CD4-positive, alpha-beta memory T cell (primary cell): ENCODE measurements around the gene IFFO2. TPM values are rescaled to one million over a fixed set of nuclear protein-coding genes. Genes with fewer than 3 reads are reported as not detected.

Source experiments
- CTCF ChIA-PET: fragments of 350-600 bp; sonication (Branson Sonifier 250); formaldehyde crosslinking; loops from one replicate; lab custom pipeline; 2021; ENCODE audit warnings: inconsistent platforms; ENCODE audit not compliant: partially characterized antibody; lab: Charles Lee
- POLR2A ChIA-PET: fragments of 350-600 bp; sonication (Branson Sonifier 250); formaldehyde crosslinking; loops from one replicate; lab custom pipeline; 2021; ENCODE audit not compliant: partially characterized antibody; lab: Charles Lee
- DNase-seq, 5 donors: peaks; one replicate each; pipeline versions ENCODE4 v3.0.0 to v3.0.0-alpha.2; 2020 to 2022; ENCODE audit warnings: mixed read lengths in 1 of 5
- H3K27ac ChIP-seq: one replicate; pipeline ENCODE4 v1.7.0; 2013; ENCODE audit warnings: low read depth, low read length
- H3K27me3 ChIP-seq: 2 replicates; pipeline ENCODE4 v1.7.0; 2013; ENCODE audit warnings: mild to moderate bottlenecking, low read length, moderate library complexity; ENCODE audit not compliant: insufficient read depth
- H3K36me3 ChIP-seq: 2 replicates; pipeline ENCODE4 v1.7.0; 2013; ENCODE audit warnings: mild to moderate bottlenecking, low read length, moderate library complexity; ENCODE audit not compliant: insufficient read depth
- H3K4me1 ChIP-seq: 2 replicates; pipeline ENCODE4 v1.7.0; 2013; ENCODE audit warnings: mild to moderate bottlenecking, low read length, moderate library complexity; ENCODE audit not compliant: insufficient read depth
- H3K4me3 ChIP-seq, 2 donors: one replicate each; pipeline ENCODE4 v1.7.0; 2013; ENCODE audit warnings: low read length in 2 of 2, mild to moderate bottlenecking in 1 of 2
- H3K9me3 ChIP-seq, 2 donors: one replicate each; pipeline ENCODE4 v1.7.0; 2013; ENCODE audit warnings: low read length in 2 of 2, control low read depth in 1 of 2; ENCODE audit not compliant: control insufficient read depth in 1 of 2
- H3K27ac Mint-ChIP-seq, 7 donors: one replicate each; pipeline ENCODE4 v1.8.0; 2020 to 2021; ENCODE audit warnings: mixed read lengths in 7 of 7, mild to moderate bottlenecking in 6 of 7, inconsistent platforms in 3 of 7, moderate library complexity in 3 of 7
- H3K27me3 Mint-ChIP-seq, 2 donors: one replicate each; pipeline ENCODE4 v1.8.0; 2020 to 2021; ENCODE audit warnings: mixed read lengths in 2 of 2
- H3K36me3 Mint-ChIP-seq, 2 donors: one replicate each; pipeline ENCODE4 v1.8.0; 2020 to 2021; ENCODE audit warnings: mixed read lengths in 2 of 2, inconsistent platforms in 1 of 2, mild to moderate bottlenecking in 1 of 2
- H3K4me1 Mint-ChIP-seq, 4 donors: one replicate each; pipeline ENCODE4 v1.8.0; 2020 to 2021; ENCODE audit warnings: mixed read lengths in 4 of 4, mild to moderate bottlenecking in 1 of 4
- H3K4me3 Mint-ChIP-seq, 8 donors: one replicate each; pipeline ENCODE4 v1.8.0; 2020 to 2021; ENCODE audit warnings: mixed read lengths in 8 of 8, mild to moderate bottlenecking in 7 of 8, moderate library complexity in 6 of 8, inconsistent platforms in 3 of 8
- H3K9me3 Mint-ChIP-seq, 8 donors: one replicate each; pipeline ENCODE4 v1.8.0; 2020 to 2021; ENCODE audit warnings: mixed read lengths in 8 of 8, mild to moderate bottlenecking in 5 of 8, inconsistent platforms in 3 of 8, moderate library complexity in 1 of 8
- intact Hi-C: fragments of 100-400 bp; cut with micrococcal nuclease; formaldehyde crosslinking; loops from one replicate; pipeline ENCODE4 v1.15.1; 2023
- polyA plus RNA-seq, 2 donors: library from polyadenylated mRNA; unstranded; fragments of 300-500 nt; fragmentation: Illumina TruSeq; gene quantifications; one replicate each; pipeline ENCODE4 v1.2.3, GENCODE V29; 2021
- total RNA-seq, 2 experiments: library from RNA; stranded (reverse); gene quantifications; one replicate each; pipeline ENCODE4 v1.2.3, GENCODE V29; 2021

The IFFO2 gene
- total and polyA plus RNA-seq, 4 experiments from 2014 or later: 1.3 to 41.3 (median 22.1) TPM

GRCh38 chr1:18884419-18884717 is 72.1 kb downstream of the IFFO2 start:
- Histone ChIP-seq H3K4me1 (no peaks in the 10 kb centered on the region), H3K27me3 (no peaks in the 10 kb centered on the region), H3K9me3 (no peaks in the 10 kb centered on the region), H3K4me3 (no peak overlapping the region), H3K27ac (no peak overlapping the region), H3K36me3 (no peaks in the 10 kb centered on the region)
- Mint-ChIP-seq H3K4me1 (peaks cover 0 to 5% (median 0%) of the 10 kb centered on the region in 4 donors), H3K9me3 (no peaks in the 10 kb centered on the region), H3K27me3 (no peaks in the 10 kb centered on the region), H3K27ac (peak overlapping the region in 1 of 7 donors; percentile 38), H3K4me3 (no peak overlapping the region), H3K36me3 (no peaks in the 10 kb centered on the region)
- ChIA-PET POLR2A (interaction anchor here (0.9 to 1.2 kb wide), 2 partner anchors 18 to 88 kb away, joined by 5 to 9 read pairs; partner anchors contain the start of gene ALDH4A1), CTCF (interaction anchor here (0.7 to 4.5 kb wide), 27 partner anchors 9 to 357 kb away, joined by 3 to 102 read pairs (median 5); no protein-coding TSS in a partner anchor)
- no peak for DNase-seq
- intact Hi-C loops: loop anchor here (1.0 kb wide), 3 partner anchors 18 to 88 kb away; partner anchors contain the start of gene ALDH4A1

GRCh38 chr1:18883636-18884418 is 72.6 kb downstream of the IFFO2 start:
- H3K9me3 Mint-ChIP-seq: no peaks in the 10 kb centered on the region
- no peak overlapping the region for H3K4me3 ChIP-seq
- H3K36me3 Mint-ChIP-seq: no peaks in the 10 kb centered on the region
- no peaks in the 10 kb centered on the region for H3K36me3 ChIP-seq
- ChIA-PET POLR2A (interaction anchor here (0.9 to 1.2 kb wide), 2 partner anchors 19 to 89 kb away, joined by 5 to 9 read pairs; partner anchors contain the start of gene ALDH4A1), CTCF (interaction anchor here (0.7 to 4.5 kb wide), 28 partner anchors 9 to 357 kb away, joined by 3 to 102 read pairs (median 5); no protein-coding TSS in a partner anchor)
- no peaks in the 10 kb centered on the region for H3K27me3 Mint-ChIP-seq
- no peak overlapping the region for H3K4me3 Mint-ChIP-seq
- H3K4me1 Mint-ChIP-seq: peaks cover 0 to 5% (median 0%) of the 10 kb centered on the region in 4 donors
- no peaks in the 10 kb centered on the region for H3K4me1 ChIP-seq
- H3K27ac ChIP-seq: no peak overlapping the region
- H3K9me3 ChIP-seq: no peaks in the 10 kb centered on the region
- intact Hi-C loops: loop anchor here (1.0 kb wide), 3 partner anchors 18 to 88 kb away; partner anchors contain the start of gene ALDH4A1
- H3K27me3 ChIP-seq: no peaks in the 10 kb centered on the region
- peak overlapping the region in 1 of 7 donors; percentile 38 for H3K27ac Mint-ChIP-seq
- peak; percentile 55 to 68 (median 58) for DNase-seq

- H3K4me3 ChIP-seq: no peak overlapping the region
- H3K36me3 Mint-ChIP-seq: no peaks in the 10 kb centered on the region
- POLR2A ChIA-PET: no interaction called here
- no peaks in the 10 kb centered on the region for H3K9me3 ChIP-seq
- H3K27me3 Mint-ChIP-seq: no peaks in the 10 kb centered on the region
- intact Hi-C loops: no loop called here
- peaks cover 0 to 5% (median 0%) of the 10 kb centered on the region in 4 donors for H3K4me1 Mint-ChIP-seq
- CTCF ChIA-PET: interaction anchor here (0.9 to 4.5 kb wide), 9 partner anchors 25 to 358 kb away, joined by 3 to 102 read pairs (median 10); no protein-coding TSS in a partner anchor
- no peak overlapping the region for H3K27ac Mint-ChIP-seq
- H3K27ac ChIP-seq: no peak overlapping the region
- no peak overlapping the region for H3K4me3 Mint-ChIP-seq
- no peaks in the 10 kb centered on the region for H3K27me3 ChIP-seq
- no peaks in the 10 kb centered on the region for H3K9me3 Mint-ChIP-seq
- H3K4me1 ChIP-seq: no peaks in the 10 kb centered on the region
- no peaks in the 10 kb centered on the region for H3K36me3 ChIP-seq
- DNase-seq: no peak
These were observed 73.4 kb downstream of the IFFO2 start for GRCh38 chr1:18883079-18883478.

GRCh38 chr1:18882486-18882885 is 74.0 kb downstream of the IFFO2 start:
- no peak for DNase-seq
- H3K9me3 ChIP-seq: no peaks in the 10 kb centered on the region
- intact Hi-C loops: no loop called here
- Mint-ChIP-seq H3K9me3 (no peaks in the 10 kb centered on the region), H3K36me3 (no peaks in the 10 kb centered on the region), H3K27ac (no peak overlapping the region), H3K4me3 (no peak overlapping the region), H3K4me1 (peaks cover 0 to 5% (median 0%) of the 10 kb centered on the region in 4 donors), H3K27me3 (no peaks in the 10 kb centered on the region)
- H3K4me1 ChIP-seq: no peaks in the 10 kb centered on the region
- no peaks in the 10 kb centered on the region for H3K27me3 ChIP-seq
- ChIA-PET POLR2A (no interaction called here), CTCF (interaction anchor here (0.9 to 4.5 kb wide), 3 partner anchors 31 to 215 kb away, joined by 3 to 102 read pairs (median 34); no protein-coding TSS in a partner anchor)
- no peak overlapping the region for H3K4me3 ChIP-seq
- no peak overlapping the region for H3K27ac ChIP-seq
- no peaks in the 10 kb centered on the region for H3K36me3 ChIP-seq

- Histone ChIP-seq H3K4me1 (no peaks in the 10 kb centered on the region), H3K27me3 (no peaks in the 10 kb centered on the region), H3K36me3 (no peaks in the 10 kb centered on the region), H3K27ac (no peak overlapping the region), H3K4me3 (no peak overlapping the region), H3K9me3 (no peaks in the 10 kb centered on the region)
- intact Hi-C loops: no loop called here
- H3K36me3 Mint-ChIP-seq: no peaks in the 10 kb centered on the region
- no peak overlapping the region for H3K4me3 Mint-ChIP-seq
- DNase-seq: no peak
- H3K27me3 Mint-ChIP-seq: no peaks in the 10 kb centered on the region
- H3K27ac Mint-ChIP-seq: no peak overlapping the region
- H3K4me1 Mint-ChIP-seq: peaks cover 0 to 5% (median 0%) of the 10 kb centered on the region in 4 donors
- ChIA-PET POLR2A (no interaction called here), CTCF (interaction anchor here (0.6 to 4.2 kb wide), 4 partner anchors 89 to 216 kb away, joined by 3 to 102 read pairs (median 3); no protein-coding TSS in a partner anchor)
- no peaks in the 10 kb centered on the region for H3K9me3 Mint-ChIP-seq
These were observed 74.6 kb downstream of the IFFO2 start for GRCh38 chr1:18881642-18882431.

- Mint-ChIP-seq H3K9me3 (no peaks in the 10 kb centered on the region), H3K27me3 (no peaks in the 10 kb centered on the region), H3K4me1 (peaks cover 0 to 5% (median 0%) of the 10 kb centered on the region in 4 donors), H3K4me3 (no peak overlapping the region), H3K36me3 (no peaks in the 10 kb centered on the region), H3K27ac (peak overlapping the region in 1 of 7 donors; percentile 25)
- ChIA-PET CTCF (interaction anchor here (0.6 to 1.1 kb wide), 2 partner anchors 92 to 216 kb away, joined by 3 read pairs; no protein-coding TSS in a partner anchor), POLR2A (no interaction called here)
- Histone ChIP-seq H3K9me3 (no peaks in the 10 kb centered on the region), H3K27ac (no peak overlapping the region), H3K36me3 (no peaks in the 10 kb centered on the region), H3K4me3 (no peak overlapping the region), H3K4me1 (no peaks in the 10 kb centered on the region), H3K27me3 (no peaks in the 10 kb centered on the region)
- DNase-seq: no peak
- intact Hi-C loops: no loop called here
These were observed 75.3 kb downstream of the IFFO2 start for GRCh38 chr1:18881164-18881563.
